DLD1 (cell line): ENCODE measurements around the gene ATF1.
"Not testable (repeated sequence)": the region's sequence is repeated elsewhere in the genome, so short reads cannot be mapped to it uniquely, and the experiment has no call there.

Experiments used
- in situ Hi-C: cut with HindIII; loops from 2 replicates; pipeline ENCODE4 v1.10.0; 2017; ENCODE audit warnings: low sequenced_read_pairs

ATF1 gene

GRCh38 chr12:50855218-50855617 lies 91.3 kb downstream of the ATF1 start:
- in situ Hi-C loops = not testable (repeated sequence)

GRCh38 chr12:50855679-50856078 lies 91.8 kb downstream of the ATF1 start:
- in situ Hi-C loops = not testable (repeated sequence)

- in situ Hi-C loops = no loop called here
Measured at GRCh38 chr12:50859621-50860310, 95.9 kb downstream of the ATF1 start.

GRCh38 chr12:50862316-50862715 lies 98.4 kb downstream of the ATF1 start:
- in situ Hi-C loops = no loop called here

- in situ Hi-C loops = no loop called here
Measured at GRCh38 chr12:50865266-50865665, 101.4 kb downstream of the ATF1 start.

- in situ Hi-C loops = not testable (repeated sequence)
Measured at GRCh38 chr12:50868881-50869280, 105.0 kb downstream of the ATF1 start.
